ENCODE data around the gene ESPN.
A peak's percentile ranks its signal among the peaks of the same experiment; 100 is the strongest.

Gene ESPN

DNA sequence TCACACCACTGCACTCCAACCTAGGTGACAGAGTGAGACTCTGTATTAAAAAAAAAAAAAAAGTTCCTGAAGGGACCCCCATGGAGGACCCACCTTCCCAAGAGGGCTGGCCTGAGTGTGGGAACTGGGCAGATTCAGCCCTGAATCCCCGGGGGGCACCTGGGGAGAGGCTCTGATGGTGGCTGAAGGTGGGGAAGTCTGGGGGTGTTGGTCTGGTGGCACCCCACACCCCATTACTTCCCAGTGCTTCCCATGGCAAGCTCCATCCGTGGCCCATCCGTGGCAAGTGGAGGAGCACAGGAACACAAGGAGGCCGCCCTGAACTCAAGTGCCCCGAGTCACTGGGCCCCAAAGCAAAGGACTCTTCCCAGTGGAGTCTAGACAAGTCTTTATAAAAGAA is 42.2 kb downstream of the ESPN start:
- no peak for DNase-seq

DNA sequence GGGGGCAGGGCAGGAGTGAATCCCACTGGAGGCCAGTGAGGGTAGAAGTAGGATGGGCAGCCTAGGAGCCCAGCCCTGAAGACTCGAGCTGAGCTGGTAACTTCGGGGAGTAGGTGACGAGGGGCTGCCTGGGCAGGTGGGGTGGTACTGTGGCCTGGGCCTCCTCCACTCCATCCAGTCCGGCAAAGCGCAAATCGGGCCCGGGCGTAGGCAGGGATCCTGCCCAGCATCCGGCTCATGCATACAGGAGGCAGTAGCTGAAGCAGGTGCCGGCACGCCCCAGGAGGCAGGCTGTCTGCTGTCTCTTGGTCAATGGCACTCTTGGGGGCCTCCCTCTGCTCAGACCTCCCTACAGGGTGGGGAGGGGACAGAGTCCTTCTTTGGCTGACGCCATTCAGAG is 42.6 kb downstream of the ESPN start:
- no peak for DNase-seq

- DNase-seq: no peak
These were observed 43.4 kb downstream of the ESPN start for GRCh38 chr1:6467744-6468688.

- DNase-seq: no peak
These were observed 44.3 kb downstream of the ESPN start for GRCh38 chr1:6468729-6469461.

DNA sequence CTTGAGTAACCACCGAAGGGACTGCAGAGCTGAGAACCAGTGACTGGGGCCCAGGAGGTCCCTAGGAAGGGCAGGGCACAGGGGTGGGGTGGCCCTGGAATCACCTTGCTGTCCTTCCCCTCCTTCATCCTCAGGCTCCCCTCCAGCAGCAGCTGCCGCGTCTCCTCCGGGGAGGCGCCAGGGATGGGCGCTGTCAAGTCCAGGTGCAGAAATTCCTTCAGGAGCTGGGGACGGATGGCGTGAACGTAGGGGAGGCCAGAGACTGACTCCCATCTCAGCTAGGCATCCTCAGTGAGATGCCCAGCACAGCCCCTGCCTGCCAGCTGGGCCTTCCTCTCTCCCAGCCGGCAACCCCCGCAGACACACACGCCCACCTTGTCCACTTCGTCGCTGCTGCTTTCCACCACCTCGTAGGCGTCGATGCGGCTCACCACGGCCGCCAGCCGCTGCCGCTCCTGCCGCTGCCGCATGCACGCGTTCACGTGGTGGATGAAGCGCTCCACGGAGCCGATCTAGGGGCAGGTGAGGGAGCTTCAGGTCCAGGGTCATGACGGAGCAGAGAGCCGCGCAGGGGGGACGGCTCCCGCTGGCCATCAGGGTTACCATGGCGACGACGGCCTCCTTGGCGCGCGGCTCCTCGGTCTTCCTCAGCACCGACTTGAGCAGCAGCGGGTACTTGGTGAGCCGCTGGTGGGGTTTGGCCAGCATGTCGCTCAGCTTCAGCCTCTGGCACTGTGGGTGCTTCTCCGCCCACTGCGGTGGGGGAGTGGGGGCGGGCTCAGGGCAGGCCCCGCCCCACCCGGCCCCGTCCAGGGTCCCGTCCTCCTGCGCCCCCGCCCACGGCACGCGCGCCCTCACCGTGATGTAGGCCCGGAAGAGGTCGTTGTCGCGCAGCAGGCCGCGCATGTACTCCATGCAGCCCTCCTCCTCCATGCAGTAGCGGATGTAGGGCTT is 45.8 kb downstream of the ESPN start:
- DNase-seq: no peak

- no peak for DNase-seq
These were observed 46.8 kb downstream of the ESPN start for GRCh38 chr1:6471086-6471969.

- no peak for DNase-seq
These were observed 47.4 kb downstream of the ESPN start for GRCh38 chr1:6471970-6472368.

DNA sequence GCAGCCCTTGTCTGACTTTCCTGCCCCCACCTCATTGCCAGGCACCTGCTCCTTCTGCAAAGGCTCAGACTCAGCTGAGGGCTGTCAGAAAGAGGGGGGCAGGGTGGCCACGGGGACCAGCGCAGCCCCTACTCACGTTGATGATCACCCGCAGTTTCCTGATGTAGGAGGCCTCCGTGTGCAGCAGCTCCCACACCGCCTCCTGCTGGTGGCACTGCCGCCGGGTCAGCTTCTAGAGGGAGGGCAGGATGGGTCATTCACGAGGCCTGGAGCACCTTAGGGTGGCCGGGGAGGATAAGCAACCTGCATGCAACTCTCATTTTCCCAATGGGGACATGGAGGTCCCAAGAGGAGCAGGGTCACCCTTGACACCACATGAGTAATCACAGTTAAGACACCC is 47.8 kb downstream of the ESPN start:
- no peak for DNase-seq

- DNase-seq: no peak
These were observed 48.6 kb downstream of the ESPN start for GRCh38 chr1:6473156-6473555.

GRCh38 chr1:6473974-6474814 is 49.6 kb downstream of the ESPN start:
- DNase-seq: no peak

DNA sequence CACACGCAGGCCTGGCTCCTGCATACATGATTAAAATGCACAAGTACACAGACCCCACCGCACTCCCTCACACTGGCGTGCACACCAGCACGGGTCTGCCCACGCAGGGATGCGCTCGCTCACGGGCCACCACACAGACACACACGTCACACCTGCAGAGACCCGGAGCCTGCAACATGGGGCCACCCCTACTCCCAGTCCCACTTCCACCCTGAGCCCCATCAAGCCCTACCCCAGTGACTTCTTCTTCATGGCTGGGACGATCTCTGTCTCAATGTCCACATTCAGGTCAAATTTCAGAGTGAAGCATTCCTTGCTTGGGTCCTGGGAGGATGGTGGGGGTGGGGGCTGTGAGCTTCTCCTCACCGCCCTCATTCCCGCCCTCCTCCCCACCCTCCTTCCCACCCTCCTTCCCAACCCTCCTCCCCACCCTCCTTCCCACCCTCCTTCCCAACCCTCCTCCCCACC is 50.3 kb downstream of the ESPN start:
- no peak for DNase-seq

DNA sequence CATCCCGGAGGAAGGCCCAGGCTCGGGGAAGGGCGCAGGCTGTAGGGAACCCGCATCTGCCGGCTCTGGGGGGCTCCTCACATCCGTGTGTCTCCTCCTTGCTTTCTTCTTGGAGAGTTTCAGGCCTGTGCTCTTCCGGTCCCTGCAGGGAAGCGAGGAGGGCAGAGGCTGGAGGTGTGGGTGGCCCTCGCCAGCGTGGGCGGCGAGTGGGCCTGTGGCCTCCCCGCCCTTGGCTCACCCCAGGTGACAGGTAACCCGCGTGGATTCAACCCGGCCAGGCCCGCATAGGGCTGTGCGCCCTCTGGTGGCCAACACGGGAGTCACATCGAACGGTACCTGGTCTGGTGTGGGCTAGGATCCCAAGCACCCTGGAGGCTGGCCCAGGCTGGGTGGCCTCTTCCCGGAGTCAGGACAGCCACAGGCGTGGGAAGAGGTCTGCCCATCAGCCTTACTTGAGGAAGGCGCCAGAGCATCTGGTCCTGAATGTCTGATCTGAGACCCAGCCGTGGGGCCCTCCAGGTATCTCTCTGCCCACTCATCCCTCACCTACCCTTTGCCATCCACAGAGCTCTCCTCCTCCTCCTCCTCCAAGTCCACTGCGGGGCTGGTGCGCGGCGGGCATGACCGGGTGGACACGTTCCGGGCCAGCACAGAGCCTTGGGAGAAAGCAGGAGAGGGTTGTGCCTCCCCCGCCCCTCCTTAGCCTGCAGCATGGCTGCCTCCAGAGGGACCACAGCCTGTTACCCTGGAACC is 51.0 kb downstream of the ESPN start:
- DNase-seq: peak; percentile 27

- no peak for DNase-seq
These were observed 51.9 kb downstream of the ESPN start for GRCh38 chr1:6476483-6476882.

DNA sequence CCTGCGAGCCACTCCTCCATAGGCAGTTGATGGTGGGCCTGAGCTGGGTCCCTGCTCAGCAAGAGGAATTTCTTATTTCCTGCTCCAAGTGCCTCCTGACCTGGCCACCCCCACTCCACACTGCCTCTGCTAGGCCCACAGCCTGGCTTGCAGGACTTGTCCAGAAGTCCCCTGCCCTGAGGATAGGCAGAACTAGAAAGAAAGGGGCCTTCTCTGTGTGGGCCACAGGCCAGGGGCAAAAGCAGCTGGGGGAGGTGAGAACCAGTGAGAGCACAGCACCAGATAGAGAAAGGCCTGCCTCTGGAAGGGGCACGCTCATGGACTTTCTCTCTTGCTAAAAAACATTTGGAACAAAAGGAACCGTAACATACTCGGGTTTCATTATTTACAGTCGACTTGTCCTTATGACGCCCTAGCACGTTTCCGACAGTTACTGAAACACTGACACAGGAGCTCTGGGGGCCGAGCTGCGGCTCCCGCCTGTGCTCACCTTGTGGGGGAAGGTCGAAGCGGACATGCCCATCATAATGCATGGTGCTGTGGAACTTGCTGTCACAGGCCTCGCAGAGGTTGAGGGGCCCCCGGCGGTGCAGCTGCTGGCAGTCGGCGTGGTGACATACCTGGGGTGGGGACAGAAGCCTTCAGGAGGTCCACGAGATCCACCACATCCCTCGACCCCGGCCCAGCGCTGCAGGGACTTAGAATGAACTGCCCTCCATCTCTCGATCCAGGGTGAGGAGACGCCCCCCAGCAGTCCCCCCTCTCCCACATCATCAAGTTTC is 52.7 kb downstream of the ESPN start:
- no peak for DNase-seq

GRCh38 chr1:6481820-6482219 is 57.2 kb downstream of the ESPN start:
- DNase-seq: no peak

DNA sequence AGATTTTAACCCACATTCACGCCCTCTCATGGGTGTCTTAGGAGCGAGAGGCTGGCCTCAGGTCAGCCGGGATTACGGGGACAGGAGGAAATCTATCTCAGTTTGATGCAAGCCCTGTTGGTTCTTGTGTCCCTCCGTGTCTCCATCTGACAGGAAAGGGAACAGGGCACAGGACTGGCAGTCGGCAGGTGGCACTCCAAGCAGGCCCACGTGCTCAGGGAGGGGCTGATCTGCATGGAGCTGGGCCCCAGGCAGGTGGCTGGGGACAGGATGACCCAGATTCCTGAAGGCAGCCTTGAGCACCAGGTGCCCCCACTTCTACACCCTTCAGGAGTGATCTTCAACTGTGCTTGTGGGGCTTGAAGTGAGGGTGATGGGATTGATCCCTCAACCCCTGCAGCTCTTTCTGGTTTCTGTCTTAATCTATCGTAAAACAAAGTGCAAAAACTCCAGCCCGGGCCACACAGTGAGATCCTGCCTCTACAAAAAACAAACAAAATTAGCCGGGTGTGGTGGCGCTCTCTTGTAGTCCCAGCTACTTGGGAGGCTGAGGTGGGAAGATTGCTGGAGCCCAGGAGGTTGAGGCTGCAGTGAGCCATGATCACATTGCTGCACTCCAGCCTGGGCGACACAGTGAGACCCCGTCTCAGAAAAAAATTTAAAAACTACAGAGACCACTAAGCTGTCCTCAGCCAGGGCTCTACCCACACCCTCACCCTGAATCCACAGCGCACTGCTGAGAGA is 58.6 kb downstream of the ESPN start:
- DNase-seq: no peak

GRCh38 chr1:6483761-6484117 is 59.2 kb downstream of the ESPN start:
- DNase-seq: no peak

DNA sequence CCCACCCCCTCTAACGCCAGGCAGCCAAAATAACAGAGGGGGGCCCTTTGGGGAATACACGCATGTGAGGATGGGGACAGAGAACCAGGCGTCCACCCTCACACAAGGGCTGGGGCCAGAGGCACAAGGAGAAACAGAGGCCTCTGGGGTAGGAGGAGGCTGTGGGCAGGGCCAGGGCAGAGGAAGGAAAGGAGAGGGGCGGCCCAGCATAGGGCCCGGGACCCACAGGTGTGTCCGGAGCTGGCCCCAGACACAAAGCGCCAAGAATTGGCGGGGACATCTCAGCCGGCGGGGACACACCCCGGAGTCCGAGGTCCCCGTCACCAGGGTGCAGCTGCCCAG is 60.2 kb downstream of the ESPN start:
- no peak for DNase-seq
